Activated T-cell treated with anti-CD3 and anti-CD28 coated beads, Interleukin-2, amount 50 U/mL, for 24 hours (primary cell): ENCODE measurements around the gene RAET1G.
"Not testable (repeated sequence)": the region's sequence is repeated elsewhere in the genome, so short reads cannot be mapped to it uniquely, and the experiment has no call there.

Source experiments
- DNase-seq: peaks from one replicate; pipeline ENCODE4 v3.0.0-alpha.2; 2020
- H3K27ac Mint-ChIP-seq: 2 replicates; pipeline ENCODE4 v1.8.0; 2020; ENCODE audit warnings: mild to moderate bottlenecking, mixed read lengths
- H3K27me3 Mint-ChIP-seq: 2 replicates; pipeline ENCODE4 v1.8.0; 2020; ENCODE audit warnings: mixed read lengths
- H3K36me3 Mint-ChIP-seq: 2 replicates; pipeline ENCODE4 v1.8.0; 2020; ENCODE audit warnings: low read depth, mixed read lengths
- H3K4me1 Mint-ChIP-seq: 2 replicates; pipeline ENCODE4 v1.8.0; 2020; ENCODE audit warnings: low read depth, mixed read lengths
- H3K4me3 Mint-ChIP-seq: 2 replicates; pipeline ENCODE4 v1.8.0; 2020; ENCODE audit warnings: mild to moderate bottlenecking, moderate library complexity, mixed read lengths
- H3K9me3 Mint-ChIP-seq: 2 replicates; pipeline ENCODE4 v1.8.0; 2020; ENCODE audit warnings: mixed read lengths

Gene RAET1G

DNA sequence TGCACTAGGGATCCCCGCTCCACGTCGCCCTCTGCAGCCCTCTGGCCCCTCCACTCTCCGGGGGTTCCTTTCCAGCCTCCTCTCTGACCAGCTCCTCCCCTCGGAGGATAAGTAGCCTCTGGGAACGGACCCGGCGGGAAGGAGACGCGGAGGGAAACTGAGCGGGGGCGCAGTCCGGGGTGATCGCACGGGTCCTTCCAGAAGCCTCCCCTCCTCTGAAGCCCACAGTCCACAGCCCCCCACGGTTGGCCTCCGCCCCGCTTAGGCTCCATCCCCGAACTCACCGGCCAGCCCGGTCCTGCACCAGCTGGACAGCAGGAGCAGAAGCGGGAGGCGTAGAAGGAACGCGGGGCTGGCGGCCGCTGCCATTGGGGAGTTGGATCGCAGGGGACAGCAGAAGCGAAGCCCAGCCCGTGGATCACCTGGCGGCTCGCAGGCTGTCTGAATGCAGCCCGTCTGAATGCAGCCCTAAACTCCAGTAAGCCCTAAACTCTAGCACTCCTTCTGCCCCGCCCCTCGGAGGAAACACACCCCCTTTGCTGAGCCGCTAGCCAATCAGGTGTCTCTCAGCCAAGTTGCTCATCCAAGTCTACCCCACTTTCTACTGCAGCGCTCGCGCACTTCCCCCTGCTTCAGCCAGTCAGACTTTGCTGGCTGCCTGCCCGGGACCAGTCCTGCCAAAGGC is at the start of gene RAET1G:
RAET1G (minus strand) TSS at position 480 of the 685 bp plus-strand sequence; CDS start at position 369, 111 bp downstream.
- peaks cover 80% of the 10 kb centered on the region for H3K27me3 Mint-ChIP-seq
- peak within 1 kb of the TSS; percentile 69 for H3K4me3 Mint-ChIP-seq
- H3K4me1 Mint-ChIP-seq: peaks cover 24% of the 10 kb centered on the region
- DNase-seq: peak; percentile 86
- no peaks in the 10 kb centered on the region for H3K36me3 Mint-ChIP-seq
- H3K9me3 Mint-ChIP-seq: no peaks in the 10 kb centered on the region
- no peak within 1 kb of the TSS for H3K27ac Mint-ChIP-seq

- DNase-seq: no peak
- H3K4me3 Mint-ChIP-seq: no peak overlapping the region
- peaks cover 86% of the 10 kb centered on the region for H3K27me3 Mint-ChIP-seq
- H3K4me1 Mint-ChIP-seq: peaks cover 5% of the 10 kb centered on the region
- no peak overlapping the region for H3K27ac Mint-ChIP-seq
- no peaks in the 10 kb centered on the region for H3K36me3 Mint-ChIP-seq
- no peaks in the 10 kb centered on the region for H3K9me3 Mint-ChIP-seq
Measured at GRCh38 chr6:149969635-149970034, 46.7 kb upstream of the RAET1G start.

DNA sequence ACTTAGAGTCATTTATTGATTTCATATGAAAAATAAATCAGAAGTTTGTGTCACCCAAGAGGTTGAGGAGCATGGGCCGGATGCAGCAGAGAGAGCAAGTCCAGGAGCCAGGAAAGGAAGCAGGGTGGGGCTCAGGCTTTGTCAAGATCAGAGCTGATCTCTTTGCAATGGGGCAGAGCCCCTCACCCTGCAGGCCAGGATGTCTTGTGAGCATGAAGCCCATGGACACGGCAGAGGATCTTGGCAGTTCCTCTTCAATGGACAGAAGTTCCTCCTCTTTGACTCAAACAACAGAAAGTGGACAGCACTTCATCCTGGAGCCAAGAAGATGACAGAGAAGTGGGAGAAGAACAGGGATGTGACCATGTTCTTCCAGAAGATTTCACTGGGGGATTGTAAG is 46.0 kb upstream of the RAET1G start:
- peaks cover 86% of the 10 kb centered on the region for H3K27me3 Mint-ChIP-seq
- not testable (repeated sequence) for H3K9me3 Mint-ChIP-seq

DNA sequence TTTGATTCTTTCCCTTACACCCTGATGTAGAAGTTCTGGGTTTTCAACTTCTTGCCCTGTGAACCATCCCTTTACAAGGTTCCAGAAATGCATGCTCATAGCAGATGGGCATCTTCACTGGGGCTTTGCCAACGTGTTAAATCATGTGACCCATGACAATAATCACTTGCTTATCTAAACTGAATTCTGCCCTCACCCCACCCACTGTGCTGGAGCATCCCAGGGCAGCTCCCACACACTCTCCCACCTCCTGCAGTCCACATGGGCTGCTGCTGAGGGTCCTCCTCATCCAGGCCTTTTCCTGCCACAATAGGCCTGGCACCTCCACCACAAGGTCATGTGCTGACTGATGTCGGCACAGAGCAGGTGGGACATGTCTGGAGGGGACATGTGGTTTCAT is 45.1 kb upstream of the RAET1G start:
- not testable (repeated sequence) for H3K27ac Mint-ChIP-seq, H3K4me3 Mint-ChIP-seq, H3K9me3 Mint-ChIP-seq, DNase-seq, H3K36me3 Mint-ChIP-seq
- peaks cover 22% of the 10 kb centered on the region for H3K4me1 Mint-ChIP-seq
- H3K27me3 Mint-ChIP-seq: peaks cover 89% of the 10 kb centered on the region

More for the DNA sequence above, 46.0 kb upstream of the RAET1G start:
- H3K27ac Mint-ChIP-seq, H3K36me3 Mint-ChIP-seq, H3K4me3 Mint-ChIP-seq, DNase-seq: not testable (repeated sequence)
- H3K4me1 Mint-ChIP-seq: peaks cover 13% of the 10 kb centered on the region

GRCh38 chr6:149967591-149967990 is 44.7 kb upstream of the RAET1G start:
- Mint-ChIP-seq H3K4me1 (peaks cover 26% of the 10 kb centered on the region), H3K9me3 (no peaks in the 10 kb centered on the region), H3K27ac (no peak overlapping the region), H3K36me3 (peaks cover 1% of the 10 kb centered on the region), H3K4me3 (no peak overlapping the region), H3K27me3 (peaks cover 89% of the 10 kb centered on the region)
- DNase-seq: no peak

DNA sequence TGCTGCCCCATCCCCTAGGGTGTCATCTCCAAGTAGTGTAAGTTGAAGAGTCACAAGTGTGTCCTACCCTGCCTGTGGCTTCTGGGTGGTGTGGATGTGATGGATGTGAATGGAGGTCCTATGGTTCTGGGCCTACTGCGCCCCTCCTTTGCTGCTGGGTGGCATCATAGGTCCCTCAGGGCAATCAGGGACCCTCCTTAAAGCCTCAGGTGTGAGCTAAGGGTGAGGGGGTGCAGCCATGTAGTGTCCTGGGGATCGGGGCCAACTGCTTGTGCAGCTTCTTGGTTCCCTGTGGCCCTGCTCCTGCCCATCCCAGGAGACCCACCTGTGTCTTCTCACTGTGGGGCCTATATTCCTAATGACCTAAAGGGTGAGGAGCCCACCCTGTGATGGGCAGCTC is 43.4 kb upstream of the RAET1G start:
- not testable (repeated sequence) for H3K4me3 Mint-ChIP-seq, H3K36me3 Mint-ChIP-seq, H3K27ac Mint-ChIP-seq, H3K9me3 Mint-ChIP-seq, DNase-seq
- peaks cover 94% of the 10 kb centered on the region for H3K27me3 Mint-ChIP-seq
- peaks cover 26% of the 10 kb centered on the region for H3K4me1 Mint-ChIP-seq

- H3K27ac Mint-ChIP-seq: peak overlapping the region; percentile 85
- no peaks in the 10 kb centered on the region for H3K9me3 Mint-ChIP-seq
- H3K4me1 Mint-ChIP-seq: peaks cover 26% of the 10 kb centered on the region
Measured at GRCh38 chr6:149965194-149966020, 42.5 kb upstream of the RAET1G start.

GRCh38 chr6:149964308-149965193 is 41.6 kb upstream of the RAET1G start:
- H3K36me3 Mint-ChIP-seq: peaks cover 1% of the 10 kb centered on the region
- peak overlapping the region; percentile 80 for H3K4me3 Mint-ChIP-seq
- H3K27ac Mint-ChIP-seq: peak overlapping the region; percentile 88
- H3K9me3 Mint-ChIP-seq: no peaks in the 10 kb centered on the region
- H3K27me3 Mint-ChIP-seq: peaks cover 96% of the 10 kb centered on the region
- peaks cover 28% of the 10 kb centered on the region for H3K4me1 Mint-ChIP-seq
- DNase-seq: peak; percentile 63

More at GRCh38 chr6:149965194-149966020, 42.5 kb upstream of the RAET1G start:
- H3K4me3 Mint-ChIP-seq: peak overlapping the region; percentile 80
- H3K27me3 Mint-ChIP-seq: peaks cover 96% of the 10 kb centered on the region
- H3K36me3 Mint-ChIP-seq: peaks cover 1% of the 10 kb centered on the region
- peak; percentile 58 for DNase-seq

- peaks cover 1% of the 10 kb centered on the region for H3K36me3 Mint-ChIP-seq
- H3K4me3 Mint-ChIP-seq: peak within 1 kb of the TSS; percentile 80
- H3K4me1 Mint-ChIP-seq: peaks cover 30% of the 10 kb centered on the region
- H3K27ac Mint-ChIP-seq: peak within 1 kb of the TSS; percentile 88
- DNase-seq: peak; percentile 88
- H3K27me3 Mint-ChIP-seq: peaks cover 97% of the 10 kb centered on the region
- no peaks in the 10 kb centered on the region for H3K9me3 Mint-ChIP-seq
Measured at GRCh38 chr6:149963462-149964307, 40.8 kb upstream of the RAET1G start, which contains the start of gene ULBP1. ULBP1 (plus strand) TSS chr6:149963943; CDS start chr6:149964050, 107 bp downstream.

DNA sequence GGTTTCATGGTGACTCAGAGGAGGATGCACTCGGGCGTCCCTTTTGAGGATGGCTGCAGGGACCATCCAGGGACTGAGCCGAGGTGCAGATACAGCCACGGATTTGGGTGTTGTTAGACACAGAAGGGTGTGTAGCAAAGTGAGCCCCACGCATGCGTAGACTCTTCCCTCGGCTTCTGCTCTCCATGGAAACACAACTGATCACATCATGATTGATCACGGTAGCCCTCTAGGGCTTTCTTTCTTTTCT is 40.2 kb upstream of the RAET1G start:
- peak; percentile 61 for DNase-seq
- Mint-ChIP-seq H3K9me3 (no peaks in the 10 kb centered on the region), H3K4me3 (peak overlapping the region; percentile 80), H3K27me3 (peaks cover 94% of the 10 kb centered on the region), H3K36me3 (peaks cover 1% of the 10 kb centered on the region), H3K4me1 (peaks cover 30% of the 10 kb centered on the region), H3K27ac (peak overlapping the region; percentile 88)

DNA sequence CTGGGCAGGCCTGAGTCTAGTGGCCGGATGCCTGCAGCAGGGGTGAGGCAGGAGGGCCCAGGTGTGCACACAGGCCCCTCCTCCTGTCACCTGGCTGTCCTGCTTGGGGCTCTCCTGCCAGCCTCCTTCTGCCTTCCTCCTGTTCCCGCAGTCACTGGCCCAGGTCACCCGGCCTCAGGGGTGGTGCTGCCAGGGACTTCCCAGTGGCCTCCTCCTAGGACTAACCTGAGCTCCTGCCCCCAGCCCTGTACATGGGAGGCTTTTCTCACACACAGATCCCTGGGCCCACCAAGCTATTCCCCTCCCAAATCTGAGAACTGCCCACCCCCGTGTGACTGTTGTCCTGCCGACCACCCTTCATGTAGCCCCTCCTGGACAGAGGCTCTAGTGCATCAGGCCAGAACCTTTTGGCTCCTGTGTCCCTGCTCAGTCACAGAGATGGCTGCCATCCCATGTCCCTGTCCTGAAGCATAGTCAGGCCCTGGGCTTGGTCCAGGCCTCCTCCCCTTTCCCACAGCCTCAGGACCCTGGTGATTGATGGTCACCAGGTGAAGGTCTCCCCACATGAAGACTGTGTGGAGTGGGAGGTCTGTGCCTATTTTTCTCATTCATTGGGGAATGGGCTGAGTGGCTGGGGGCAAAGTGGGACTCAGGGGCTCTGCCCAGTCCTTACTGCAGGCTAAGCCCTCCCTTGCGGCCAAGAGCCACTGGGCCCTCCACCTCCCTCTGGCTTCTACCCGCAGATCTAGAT is 39.7 kb upstream of the RAET1G start:
- Mint-ChIP-seq H3K4me1 (peaks cover 30% of the 10 kb centered on the region), H3K4me3 (peak overlapping the region; percentile 80), H3K36me3 (peaks cover 1% of the 10 kb centered on the region), H3K9me3 (no peaks in the 10 kb centered on the region), H3K27me3 (peaks cover 94% of the 10 kb centered on the region), H3K27ac (peak overlapping the region; percentile 88)
- no peak for DNase-seq

GRCh38 chr6:149961728-149962425 is 39.0 kb upstream of the RAET1G start:
- Mint-ChIP-seq H3K9me3 (no peaks in the 10 kb centered on the region), H3K4me3 (no peak overlapping the region), H3K27ac (no peak overlapping the region), H3K27me3 (peaks cover 86% of the 10 kb centered on the region), H3K36me3 (peaks cover 1% of the 10 kb centered on the region), H3K4me1 (peaks cover 30% of the 10 kb centered on the region)
- DNase-seq: no peak

- no peak overlapping the region for H3K27ac Mint-ChIP-seq
- H3K9me3 Mint-ChIP-seq: no peaks in the 10 kb centered on the region
- H3K27me3 Mint-ChIP-seq: peaks cover 87% of the 10 kb centered on the region
- DNase-seq: no peak
- peaks cover 30% of the 10 kb centered on the region for H3K4me1 Mint-ChIP-seq
- peaks cover 1% of the 10 kb centered on the region for H3K36me3 Mint-ChIP-seq
- no peak overlapping the region for H3K4me3 Mint-ChIP-seq
Measured at GRCh38 chr6:149960488-149960887, 37.6 kb upstream of the RAET1G start.
